NCI-H2081 (cell line): ENCODE data around the gene LSM2.
"Not testable (repeated sequence)": the region's sequence is repeated elsewhere in the genome, so short reads cannot be mapped to it uniquely, and the experiment has no call there.

Source experiments
- DNase-seq, 2 experiments: peaks; one replicate each; lab custom pipeline; 2025; lab: John Stamatoyannopoulos, UW

LSM2 gene

DNA sequence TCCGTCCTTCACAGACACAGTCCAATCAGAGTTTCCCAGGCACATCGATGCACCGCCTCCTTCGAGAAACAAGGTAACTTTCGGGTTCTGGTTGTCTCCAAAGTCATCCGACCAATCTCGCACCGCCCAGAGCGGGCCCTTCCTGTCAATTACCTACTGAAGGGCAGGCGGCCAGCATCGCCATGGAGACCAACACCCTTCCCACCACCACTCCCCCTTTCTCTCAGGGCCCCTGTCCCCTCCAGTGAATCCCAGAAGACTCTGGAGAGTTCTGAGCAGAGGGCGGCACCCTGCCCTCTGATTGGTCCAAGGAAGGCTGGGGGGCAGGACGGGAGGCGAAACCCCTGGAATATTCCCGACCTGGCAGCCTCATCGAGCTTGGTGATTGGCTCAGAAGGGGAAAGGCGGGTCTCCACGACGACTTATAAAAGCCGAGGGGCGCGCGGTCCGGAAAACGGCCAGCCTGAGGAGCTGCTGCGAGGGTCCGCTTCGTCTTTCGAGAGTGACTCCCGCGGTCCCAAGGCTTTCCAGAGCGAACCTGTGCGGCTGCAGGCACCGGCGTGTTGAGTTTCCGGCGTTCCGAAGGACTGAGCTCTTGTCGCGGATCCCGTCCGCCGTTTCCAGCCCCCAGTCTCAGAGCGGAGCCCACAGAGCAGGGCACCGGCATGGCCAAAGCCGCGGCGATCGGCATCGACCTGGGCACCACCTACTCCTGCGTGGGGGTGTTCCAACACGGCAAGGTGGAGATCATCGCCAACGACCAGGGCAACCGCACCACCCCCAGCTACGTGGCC, 20.7 kb upstream of the LSM2 start, which contains the start of gene HSPA1B:
Gene HSPA1B (plus strand): TSS at position 453 of the 794 bp plus-strand sequence. CDS start 213 bp downstream, at position 666.
- DNase-seq = peak; percentile 98 to 99

DNA sequence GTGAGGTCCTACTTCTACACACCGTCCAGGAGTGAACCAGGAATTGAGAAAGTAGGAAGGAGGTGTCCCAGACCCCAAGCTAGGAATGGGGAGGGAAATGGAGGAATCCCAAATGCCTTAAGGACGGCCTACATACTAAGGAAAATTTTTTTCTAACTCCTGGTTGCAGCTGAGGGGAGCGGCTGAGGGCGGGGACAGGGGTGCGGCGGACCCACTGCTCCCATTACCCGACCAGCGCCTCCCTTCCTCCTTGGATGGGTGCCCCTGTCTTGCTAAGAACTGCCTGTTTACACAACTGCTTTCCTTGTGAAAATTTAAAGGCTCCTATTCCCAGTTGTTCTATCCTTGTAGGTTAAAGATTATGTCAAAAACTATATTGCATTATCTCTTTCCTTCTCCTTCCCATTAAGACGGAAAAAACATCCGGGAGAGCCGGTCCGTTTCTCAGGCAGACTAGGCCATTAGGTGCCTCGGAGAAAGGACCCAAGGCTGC, 20.1 kb upstream of the LSM2 start:
- peak in 1 of 2 experiments; percentile 64 for DNase-seq

- DNase-seq = no peak
Measured at GRCh38 chr6:31825553-31825952, 18.8 kb upstream of the LSM2 start.

DNA sequence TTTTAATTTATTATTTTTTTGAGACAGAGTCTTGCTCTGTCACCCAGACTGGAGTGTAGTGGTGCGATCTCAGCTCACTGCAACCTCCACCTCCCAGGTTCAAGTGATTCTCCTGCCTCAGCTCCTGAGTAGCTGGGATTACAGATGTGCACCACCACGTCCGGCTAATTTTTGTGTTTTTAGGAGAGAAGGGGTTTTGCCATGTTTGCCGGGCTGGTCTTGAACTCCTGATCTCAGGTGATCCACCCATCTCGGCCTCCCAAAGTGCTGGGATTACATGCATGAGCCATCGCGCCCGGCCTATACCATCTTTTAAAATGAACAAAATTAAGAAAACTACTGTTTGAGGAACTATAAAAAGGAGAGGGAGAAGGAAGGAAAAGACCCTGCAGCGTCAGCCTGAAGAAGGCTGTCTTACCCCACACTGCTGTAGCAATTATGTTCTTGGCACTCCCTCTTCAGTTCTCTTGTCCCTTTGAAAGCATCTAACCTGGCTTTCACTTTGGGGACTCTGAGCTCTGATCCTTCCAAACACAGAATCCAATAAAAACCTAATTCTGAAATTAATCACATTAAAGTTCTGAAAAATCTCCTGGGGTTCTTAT, 16.9 kb upstream of the LSM2 start:
- DNase-seq = not testable (repeated sequence)

GRCh38 chr6:31822036-31822821, 15.5 kb upstream of the LSM2 start:
- DNase-seq = peak in 1 of 2 experiments; percentile 51

GRCh38 chr6:31821301-31822035, 14.7 kb upstream of the LSM2 start:
- DNase-seq = peak in 1 of 2 experiments; percentile 65

DNA sequence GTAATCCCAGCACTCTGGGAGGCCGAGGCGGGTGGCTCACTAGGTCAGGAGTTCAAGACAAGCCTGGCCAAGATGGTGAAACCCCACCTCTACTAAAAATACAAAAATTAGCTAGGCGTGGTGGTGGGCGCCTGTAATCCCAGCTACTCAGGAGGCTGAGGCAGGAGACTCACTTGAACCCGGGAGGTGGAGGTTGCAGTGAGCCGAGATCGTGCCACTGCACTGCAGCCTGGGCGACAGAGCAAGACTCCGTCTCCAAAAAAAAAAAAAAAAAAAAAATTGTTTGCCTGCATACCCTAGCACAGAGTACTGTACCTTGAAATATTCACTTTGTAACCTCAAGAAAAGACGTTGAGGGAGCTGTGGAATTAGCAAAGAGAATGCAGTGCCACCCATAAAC, 13.6 kb upstream of the LSM2 start:
- not testable (repeated sequence) for DNase-seq

DNA sequence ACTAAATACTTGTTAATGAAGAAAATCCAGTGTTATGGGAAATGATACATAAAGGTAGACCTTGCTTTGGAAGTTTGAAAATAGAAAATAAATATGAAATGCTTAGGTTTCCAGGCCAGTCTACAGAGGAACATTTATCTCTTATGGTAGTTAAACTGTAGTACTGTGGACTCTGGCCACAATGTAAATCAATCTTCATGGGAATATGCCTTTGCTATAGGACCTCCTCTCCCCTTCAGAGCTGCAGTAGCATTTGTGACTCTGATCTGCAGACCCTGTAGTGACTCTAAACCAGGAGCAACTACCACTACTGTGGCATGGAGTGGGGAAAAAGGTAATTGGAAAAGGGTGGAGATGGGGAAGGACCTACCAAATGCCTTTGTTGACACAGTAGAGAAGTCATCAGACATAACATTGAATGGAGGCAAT, 13.1 kb upstream of the LSM2 start:
- no peak for DNase-seq

GRCh38 chr6:31817929-31818511, 11.3 kb upstream of the LSM2 start:
- DNase-seq = not testable (repeated sequence)

DNA sequence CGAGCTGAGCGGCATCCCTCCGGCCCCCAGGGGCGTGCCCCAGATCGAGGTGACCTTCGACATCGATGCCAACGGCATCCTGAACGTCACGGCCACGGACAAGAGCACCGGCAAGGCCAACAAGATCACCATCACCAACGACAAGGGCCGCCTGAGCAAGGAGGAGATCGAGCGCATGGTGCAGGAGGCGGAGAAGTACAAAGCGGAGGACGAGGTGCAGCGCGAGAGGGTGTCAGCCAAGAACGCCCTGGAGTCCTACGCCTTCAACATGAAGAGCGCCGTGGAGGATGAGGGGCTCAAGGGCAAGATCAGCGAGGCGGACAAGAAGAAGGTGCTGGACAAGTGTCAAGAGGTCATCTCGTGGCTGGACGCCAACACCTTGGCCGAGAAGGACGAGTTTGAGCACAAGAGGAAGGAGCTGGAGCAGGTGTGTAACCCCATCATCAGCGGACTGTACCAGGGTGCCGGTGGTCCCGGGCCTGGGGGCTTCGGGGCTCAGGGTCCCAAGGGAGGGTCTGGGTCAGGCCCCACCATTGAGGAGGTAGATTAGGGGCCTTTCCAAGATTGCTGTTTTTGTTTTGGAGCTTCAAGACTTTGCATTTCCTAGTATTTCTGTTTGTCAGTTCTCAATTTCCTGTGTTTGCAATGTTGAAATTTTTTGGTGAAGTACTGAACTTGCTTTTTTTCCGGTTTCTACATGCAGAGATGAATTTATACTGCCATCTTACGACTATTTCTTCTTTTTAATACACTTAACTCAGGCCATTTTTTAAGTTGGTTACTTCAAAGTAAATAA, 10.6 kb upstream of the LSM2 start:
- DNase-seq = not testable (repeated sequence)

- peak; percentile 94 to 96 for DNase-seq
Measured at GRCh38 chr6:31815025-31815838, 8.5 kb upstream of the LSM2 start, which contains the start of the genes HSPA1A and HSPA1L. TSS of gene HSPA1A (plus strand) at chr6:31815543. CDS start at chr6:31815757, 214 bp downstream. TSS of gene HSPA1L (minus strand) at chr6:31815283. CDS start at chr6:31811972, 3,311 bp downstream.

DNA sequence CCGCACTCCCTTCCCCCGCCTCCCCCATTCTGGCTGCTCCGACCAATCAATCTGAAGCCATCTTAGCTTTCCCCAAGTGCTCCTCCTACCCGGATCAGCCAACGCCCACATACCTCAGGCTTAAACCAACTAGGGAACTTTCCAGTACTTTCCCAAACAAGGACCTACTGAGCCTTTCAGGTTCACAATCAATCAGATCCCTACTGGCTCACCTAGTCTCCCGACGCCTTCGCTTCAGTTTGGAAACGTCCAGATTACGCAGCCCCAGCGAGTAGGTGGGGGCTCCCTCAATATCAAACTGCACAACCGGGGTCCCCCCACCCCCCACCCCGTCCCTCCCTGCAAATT, 7.9 kb upstream of the LSM2 start:
- peak; percentile 91 to 92 for DNase-seq

DNA sequence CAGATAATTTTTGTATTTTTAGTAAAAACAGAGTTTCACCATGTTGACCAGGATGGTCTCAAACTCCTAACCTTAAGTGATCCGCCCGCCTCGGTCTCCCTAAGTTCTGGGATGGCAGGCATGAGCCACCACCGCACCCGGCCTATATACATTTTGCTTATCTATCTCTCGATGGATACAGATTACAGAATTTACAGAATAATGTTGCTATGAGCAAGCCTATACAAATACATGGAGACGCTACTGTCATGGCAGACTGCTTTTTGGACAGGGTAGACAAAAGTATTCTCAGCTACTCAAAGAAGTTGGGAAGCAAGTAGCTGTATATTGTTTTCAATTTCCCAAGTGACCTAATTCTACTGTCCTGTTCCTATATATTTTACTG, 6.7 kb upstream of the LSM2 start:
- no peak for DNase-seq

DNA sequence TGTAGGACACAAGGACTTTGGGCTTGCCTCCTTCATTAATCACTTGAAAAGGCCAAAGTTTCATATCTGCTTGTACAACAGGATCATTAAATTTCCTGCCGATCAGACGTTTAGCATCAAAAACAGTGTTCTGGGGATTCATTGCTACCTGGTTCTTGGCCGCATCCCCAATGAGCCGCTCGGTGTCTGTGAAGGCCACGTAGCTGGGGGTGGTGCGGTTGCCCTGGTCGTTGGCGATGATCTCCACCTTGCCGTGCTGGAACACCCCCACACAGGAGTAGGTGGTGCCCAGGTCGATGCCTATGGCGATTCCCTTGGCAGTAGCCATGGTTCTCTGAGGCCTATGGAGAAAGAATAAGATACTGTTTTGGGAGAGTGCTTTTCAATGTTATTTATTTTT, 4.9 kb upstream of the LSM2 start:
- DNase-seq = no peak

- not testable (repeated sequence) for DNase-seq
Measured at GRCh38 chr6:31808599-31808998, 1.8 kb upstream of the LSM2 start.

- DNase-seq = no peak
Measured at GRCh38 chr6:31805939-31806469, 762 bp downstream of the LSM2 start.

DNA sequence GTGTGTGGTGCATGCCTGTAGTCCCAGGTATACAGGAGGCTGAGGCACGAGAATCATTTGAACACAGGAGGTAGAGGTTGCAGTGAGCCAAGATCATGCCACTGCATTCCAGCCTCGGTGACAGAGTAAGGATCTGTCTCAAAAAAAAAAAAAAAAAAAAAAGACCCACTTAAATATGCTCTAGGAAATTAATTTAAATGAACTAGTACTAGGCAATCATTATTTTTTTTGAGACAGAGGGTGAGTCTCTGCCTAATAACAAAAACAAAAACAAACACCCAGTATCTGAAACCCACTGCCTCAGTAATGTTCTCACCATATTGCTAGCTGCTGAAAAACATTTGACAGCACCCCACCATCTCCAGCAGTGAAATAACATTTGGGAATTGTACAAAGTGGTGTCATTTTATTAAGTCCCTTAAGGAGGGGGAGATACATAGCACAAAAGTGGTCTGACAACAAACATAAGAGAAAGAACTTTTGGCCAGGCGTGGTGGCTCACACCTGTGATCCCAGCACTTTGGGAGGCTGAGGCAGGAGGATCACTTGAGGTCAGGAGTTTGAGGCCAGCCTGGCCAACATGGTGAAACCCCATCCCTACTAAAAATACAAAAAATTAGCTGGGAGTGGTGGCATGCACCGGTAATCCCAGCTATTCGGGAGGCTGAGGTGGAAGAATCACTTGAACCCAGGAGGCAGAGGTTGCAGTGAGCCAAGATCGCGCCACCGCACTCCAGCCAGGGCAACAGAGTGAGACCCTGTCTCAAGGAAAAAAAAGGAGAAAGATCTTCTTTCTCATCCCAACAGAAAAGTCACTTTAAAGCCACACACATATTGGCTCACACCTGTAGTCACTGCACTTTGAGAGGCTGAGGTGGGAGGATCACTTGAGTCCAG, 5.5 kb downstream of the LSM2 start:
- DNase-seq = not testable (repeated sequence)

GRCh38 chr6:31799781-31800180, 7.0 kb downstream of the LSM2 start:
- no peak for DNase-seq
